Mesenteric fat pad (tissue), 1 donor: Measurements from ENCODE around the gene BRPF1. TPM values are rescaled to one million over a fixed set of nuclear protein-coding genes. Genes with fewer than 3 reads are reported as not detected.

Experiments
- DNase-seq: peaks from one replicate; pipeline ENCODE4 v3.0.0-alpha.2; 2020; ENCODE audit warnings: low spot score
- total RNA-seq: library from RNA; stranded (reverse); fragmentation: NEBNext Ultra II Directional; extraction: Animal tissue kit (Norgen Biotek cat#: 25700); gene quantifications from one replicate; pipeline ENCODE4 v1.2.1, GENCODE V29; 2021
- donor health status: DM: yes; HTN: yes; CAD: no.

Gene BRPF1
- total RNA-seq, 1 donor from 2014 or later: 18.7 TPM

DNA sequence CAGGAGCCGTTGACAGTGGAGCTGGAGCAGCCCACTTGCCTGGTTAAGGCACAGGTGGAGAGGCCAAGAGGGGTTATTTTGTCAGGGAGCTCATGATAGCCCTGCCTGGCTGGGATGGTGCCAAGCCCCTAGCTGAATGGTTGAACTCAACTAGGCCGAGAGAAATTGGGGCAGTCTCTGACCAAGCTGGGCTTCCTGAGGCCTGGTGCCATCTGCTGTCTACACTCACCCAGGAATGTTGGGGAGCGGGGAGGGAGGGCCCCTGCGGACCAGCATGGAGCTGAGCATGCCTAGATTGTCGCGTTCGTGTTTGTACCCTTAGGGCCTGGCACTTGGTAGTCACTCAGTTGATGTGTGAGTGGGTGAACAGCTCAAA, 1.2 kb downstream of the BRPF1 start:
- no peak for DNase-seq

DNA sequence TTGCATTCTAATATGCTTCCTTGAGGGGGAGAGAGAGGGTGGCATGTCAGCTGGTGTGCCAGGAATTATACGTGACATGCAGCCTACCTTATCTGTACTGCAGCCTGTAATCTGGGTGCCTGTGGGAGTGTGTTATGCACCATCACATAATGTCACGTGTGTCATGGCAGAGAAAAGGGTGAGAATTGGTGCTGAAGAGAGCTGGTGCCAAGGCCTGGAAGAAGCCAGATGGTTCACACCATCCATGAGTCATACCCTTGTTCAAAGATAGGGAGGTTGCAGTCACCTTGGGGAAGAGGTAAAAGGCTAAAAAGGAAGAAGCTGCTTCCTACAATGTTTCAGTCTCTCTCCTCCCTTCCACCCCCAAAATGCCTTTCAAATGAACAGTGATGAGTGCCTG, 5.3 kb downstream of the BRPF1 start:
- no peak for DNase-seq

DNA sequence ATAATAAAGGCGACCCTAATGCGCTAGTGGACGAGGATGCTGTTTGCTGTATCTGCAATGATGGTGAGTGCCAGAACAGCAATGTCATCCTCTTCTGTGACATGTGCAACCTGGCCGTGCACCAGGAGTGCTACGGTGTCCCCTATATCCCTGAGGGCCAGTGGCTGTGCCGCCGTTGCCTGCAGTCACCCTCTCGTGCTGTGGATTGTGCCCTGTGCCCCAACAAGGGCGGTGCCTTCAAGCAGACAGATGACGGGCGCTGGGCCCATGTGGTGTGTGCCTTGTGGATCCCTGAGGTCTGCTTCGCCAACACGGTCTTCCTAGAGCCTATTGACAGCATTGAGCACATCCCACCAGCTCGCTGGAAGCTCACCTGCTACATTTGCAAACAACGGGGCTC, 7.6 kb downstream of the BRPF1 start:
- DNase-seq: no peak

DNA sequence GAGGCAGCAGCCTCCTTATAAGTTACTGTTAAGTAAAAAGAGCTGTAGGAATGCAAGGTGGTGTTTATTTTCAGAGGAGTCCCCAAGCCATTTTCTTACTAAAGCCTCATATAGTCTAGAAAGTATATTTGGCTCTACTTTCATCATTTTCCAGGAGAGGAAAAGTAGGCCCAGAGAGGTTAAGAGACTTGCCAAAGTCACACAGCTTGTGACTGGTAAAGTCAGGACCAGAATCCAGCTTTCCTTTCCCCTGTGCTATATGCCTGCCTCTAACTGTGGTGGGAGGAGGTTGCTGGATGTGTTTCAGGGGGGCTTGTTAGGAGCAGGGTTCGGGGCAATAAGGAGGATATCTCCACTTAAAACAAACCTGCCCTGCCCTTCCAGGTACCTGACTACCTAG, 11.0 kb downstream of the BRPF1 start:
- no peak for DNase-seq

DNA sequence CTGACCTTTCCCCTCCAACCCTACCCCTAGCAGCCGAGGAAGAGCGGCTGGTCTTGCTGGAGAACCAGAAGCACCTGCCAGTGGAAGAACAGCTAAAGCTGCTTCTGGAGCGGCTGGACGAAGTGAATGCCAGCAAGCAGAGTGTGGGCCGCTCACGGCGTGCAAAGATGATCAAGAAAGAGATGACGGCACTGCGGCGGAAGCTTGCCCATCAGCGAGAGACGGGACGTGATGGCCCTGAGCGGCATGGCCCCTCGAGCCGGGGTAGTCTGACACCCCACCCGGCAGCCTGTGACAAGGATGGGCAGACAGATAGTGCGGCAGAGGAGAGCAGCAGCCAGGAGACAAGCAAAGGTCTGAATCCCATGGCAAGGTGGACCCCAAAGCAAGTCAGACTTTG, 12.0 kb downstream of the BRPF1 start:
- no peak for DNase-seq

DNA sequence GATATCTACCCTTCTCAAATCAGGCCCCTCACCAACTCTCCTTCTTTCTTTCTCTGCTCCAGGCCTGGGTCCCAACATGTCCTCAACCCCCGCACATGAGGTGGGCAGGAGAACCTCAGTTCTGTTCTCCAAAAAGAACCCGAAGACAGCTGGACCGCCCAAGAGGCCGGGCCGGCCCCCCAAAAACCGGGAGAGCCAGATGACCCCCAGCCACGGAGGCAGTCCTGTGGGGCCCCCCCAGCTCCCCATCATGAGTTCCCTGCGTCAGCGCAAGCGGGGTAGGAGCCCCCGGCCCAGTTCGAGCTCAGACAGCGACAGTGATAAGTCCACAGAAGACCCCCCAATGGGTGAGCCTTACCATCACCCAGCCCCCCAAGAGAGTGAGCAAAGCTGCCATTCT, 12.6 kb downstream of the BRPF1 start:
- DNase-seq: no peak

DNA sequence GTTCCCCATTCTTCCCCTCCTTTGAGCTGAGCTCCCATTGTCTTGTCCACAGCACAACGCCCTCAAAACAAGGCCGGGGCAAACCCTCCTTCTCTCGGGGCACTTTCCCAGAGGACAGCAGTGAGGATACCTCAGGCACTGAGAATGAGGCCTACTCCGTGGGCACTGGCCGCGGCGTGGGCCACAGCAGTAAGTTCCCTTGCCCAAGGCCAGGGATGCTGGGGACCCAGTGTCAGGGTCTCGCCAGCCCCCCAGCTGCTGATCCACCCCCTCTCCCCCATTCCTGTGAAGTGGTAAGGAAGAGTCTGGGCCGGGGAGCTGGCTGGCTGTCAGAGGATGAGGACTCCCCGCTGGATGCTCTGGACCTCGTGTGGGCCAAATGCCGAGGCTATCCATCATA, 14.0 kb downstream of the BRPF1 start:
- no peak for DNase-seq

DNA sequence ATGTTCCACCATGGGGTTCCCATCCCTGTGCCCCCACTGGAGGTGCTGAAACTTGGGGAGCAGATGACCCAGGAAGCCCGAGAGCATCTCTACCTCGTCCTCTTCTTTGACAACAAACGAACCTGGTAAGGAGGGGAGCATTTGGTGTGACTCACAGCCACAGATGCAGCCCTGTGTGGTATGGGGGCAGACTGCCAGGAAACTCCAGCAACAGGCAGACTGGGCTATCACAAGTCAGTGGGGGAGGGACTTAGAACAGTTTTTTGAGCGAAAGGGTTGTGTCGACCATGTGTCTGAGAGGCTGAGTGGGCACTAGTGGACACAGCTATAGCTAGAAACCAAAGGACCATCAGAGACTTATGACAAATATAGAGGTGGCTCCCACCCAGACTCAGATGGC, 14.8 kb downstream of the BRPF1 start:
- no peak for DNase-seq

DNA sequence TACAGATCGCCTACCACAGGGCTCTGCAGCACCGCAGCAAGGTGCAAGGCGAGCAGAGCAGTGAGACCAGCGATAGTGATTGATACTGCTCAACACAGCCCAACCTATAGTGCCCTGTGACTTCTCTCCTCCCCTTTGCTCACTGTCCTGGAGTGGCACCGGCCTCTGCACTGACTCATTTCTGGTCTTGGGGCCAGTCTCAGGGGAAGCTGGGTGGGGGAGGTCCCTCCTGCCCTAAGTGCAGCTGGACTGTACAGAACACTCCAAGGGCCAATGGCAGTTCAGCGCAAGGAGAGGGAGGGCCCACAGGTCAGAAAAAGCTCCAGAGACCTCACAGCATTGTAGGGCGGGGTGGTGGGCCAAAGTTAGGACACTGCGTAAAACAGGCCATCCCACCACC, 15.7 kb downstream of the BRPF1 start:
- DNase-seq: no peak

DNA sequence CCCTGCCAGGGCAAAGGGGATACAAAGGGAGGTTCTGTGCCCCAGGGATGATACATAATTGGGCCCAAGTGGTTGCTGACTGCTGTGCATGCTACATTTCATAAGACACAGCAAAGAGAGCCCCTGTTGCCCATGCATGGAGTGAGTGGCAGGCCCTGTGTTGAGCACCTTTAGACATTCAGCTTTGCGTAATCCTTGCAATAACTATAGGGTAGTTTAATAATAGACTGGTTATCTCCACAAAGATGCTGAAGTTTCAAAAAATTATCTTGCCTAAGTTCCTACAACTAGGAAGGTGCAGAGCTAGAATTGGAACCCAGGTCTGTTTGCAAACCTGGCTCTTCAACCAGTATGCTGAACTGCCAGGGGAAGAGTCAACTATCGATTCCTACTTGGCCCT, 16.5 kb downstream of the BRPF1 start:
- DNase-seq: no peak

DNA sequence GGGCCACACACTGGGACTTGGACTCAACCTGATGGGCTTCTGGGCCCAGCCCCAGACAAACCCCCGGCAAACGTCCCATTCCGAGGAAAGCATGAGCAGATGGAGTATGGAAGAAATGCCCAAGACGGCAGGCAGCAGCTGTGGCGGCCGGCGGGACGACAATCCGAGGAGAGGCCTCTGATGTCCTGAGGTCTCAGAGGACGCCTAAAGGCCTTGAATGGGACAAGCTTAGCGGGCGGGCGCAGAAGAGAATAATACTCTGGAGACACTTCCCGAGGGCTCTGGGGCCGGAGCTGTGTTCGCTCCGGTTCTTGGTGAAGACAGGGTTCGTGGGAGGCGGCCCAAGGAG, 17.7 kb downstream of the BRPF1 start:
- no peak for DNase-seq

DNA sequence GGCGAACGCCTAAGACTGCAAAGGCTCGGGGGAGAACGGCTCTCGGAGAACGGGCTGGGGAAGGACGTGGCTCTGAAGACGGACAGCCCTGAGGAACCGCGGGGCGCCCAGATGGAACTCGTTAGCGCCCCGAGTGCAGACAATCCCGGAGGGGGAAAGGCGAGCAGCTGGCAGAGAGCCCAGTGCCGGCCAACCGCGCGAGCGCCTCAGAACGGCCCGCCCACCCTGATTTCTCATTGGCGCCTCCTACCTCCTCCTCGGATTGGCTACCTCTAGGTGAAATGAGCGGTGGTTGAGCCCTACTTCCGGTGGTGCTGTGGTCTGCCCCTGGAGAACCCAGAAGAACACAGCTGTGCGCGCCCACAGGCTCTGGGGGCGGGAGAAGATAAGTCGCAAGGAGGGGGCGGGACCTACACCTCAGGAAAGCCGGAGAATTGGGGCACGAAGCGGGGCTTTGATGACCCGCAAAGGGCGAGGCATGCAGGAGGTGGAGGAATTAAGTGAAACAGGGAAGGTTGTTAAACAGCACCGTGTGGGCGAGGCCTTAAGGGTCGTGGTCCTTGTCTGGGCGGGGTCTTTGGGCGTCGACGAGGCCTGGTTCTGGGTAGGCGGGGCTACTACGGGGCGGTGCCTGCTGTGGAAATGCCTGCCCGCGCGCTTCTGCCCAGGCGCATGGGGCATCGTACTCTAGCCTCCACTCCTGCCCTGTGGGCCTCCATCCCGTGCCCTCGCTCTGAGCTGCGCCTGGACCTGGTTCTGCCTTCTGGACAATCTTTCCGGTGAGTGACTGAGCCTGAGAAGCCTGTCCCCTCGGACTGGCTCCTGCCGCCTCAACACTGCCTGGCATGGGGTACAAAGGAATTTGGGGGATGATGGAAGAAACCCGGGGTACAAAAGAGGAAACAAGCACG, 18.4 kb downstream of the BRPF1 start, which contains the start of gene OGG1:
Gene OGG1, plus strand, starts transcription at position 308 of the 911 bp plus-strand sequence. Its CDS starts 335 bp downstream, at position 643.
- peak; percentile 99 for DNase-seq

DNA sequence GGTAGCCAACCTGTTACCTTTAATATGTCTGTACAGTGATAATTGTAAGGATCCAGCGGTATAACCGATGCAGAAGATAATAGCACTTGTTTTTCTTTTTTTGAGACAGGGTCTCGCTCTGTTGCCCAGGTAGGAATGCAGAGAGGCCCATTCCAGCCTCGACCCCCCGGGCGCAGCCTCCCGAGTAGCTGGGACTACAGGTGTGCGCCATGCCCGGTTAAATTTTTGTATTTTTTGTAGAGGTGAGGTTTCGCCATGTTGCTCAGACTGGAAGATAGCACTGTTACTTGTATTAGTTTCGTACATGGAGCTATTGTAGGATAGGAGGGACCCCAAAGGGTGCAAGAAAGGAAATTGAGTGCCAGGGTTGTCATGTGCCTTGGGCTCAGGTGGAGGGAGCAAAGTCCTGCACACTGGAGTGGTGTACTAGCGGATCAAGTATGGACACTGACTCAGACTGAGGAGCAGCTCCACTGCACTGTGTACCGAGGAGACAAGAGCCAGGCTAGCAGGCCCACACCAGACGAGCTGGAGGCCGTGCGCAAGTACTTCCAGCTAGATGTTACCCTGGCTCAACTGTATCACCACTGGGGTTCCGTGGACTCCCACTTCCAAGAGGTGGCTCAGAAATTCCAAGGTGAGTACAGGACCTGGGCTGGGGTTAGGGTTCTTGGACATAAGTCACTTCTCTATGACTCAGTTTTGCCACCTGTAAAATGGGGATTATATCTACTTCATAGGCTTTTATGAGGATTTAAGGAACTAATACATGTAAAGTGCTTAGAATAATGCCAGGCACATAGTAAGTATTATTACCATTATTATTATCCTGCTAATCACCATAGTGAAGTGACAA, 19.2 kb downstream of the BRPF1 start:
- DNase-seq: no peak

DNA sequence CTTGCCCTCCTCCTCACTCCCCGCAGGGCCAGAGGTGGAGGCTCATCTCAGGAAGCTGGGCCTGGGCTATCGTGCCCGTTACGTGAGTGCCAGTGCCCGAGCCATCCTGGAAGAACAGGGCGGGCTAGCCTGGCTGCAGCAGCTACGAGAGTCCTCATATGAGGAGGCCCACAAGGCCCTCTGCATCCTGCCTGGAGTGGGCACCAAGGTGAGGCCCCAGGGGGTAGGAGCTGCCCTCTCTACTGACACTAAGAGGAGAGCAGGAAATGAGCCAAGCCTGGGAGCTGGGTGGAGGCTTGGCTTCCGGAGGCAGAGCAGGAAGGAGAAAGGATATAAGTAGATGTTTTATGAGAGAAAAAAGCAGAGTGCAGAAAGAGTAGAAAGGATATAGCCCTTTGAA, 23.1 kb downstream of the BRPF1 start:
- no peak for DNase-seq

DNA sequence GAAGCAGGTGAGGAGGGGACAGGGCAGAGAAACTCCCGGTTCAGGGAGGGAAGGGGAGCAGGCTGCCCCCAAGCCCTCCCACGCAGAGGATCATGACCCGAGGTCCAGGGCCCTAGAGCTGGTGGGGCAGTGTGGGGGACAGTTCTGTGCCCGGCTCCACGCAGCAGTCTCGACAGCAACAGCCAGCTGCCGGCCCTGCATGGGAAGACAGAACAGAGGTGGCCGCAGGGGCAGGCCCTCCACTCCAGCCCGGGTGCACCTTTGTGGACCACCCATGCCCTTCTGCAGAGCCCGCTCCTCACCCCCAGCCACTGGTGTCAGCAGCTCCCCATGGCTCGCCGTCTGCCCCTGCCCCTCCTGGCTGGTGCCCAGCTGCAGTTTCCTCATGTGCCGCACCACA, 25.9 kb downstream of the BRPF1 start:
- no peak for DNase-seq

DNA sequence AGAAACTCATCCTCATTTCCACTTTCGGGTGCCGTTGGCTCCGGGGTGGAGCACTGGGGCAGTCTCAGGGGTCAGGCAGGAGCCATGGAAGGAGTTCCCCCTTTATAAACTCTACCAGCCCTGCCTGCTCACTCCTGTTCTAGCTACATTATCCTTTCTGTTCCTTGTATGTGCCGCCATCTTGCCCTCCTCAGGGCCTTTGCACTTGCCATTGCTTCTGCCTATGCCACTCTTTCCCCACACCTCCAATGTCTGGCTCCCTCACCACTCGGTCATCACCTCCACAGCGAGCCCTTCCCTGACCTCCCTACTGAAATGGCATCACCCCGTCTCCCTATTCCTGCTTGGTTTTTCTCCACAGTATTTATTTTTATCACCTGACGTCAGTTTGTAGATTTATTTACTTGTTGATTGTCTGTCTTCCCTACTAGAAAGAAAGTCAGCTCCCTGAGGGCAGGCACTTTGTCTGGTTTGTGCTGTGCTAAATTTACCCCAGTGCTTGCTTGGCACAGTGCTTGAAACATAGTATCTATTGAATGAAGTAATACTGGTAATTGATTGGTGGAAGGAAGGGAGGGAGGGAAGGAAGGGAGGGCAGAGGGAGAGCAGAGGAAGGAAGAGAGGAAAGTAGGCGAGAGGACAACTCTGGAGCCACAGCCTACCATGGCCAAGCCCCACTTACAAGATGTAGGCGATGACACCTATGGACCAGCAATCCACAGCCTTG, 29.4 kb downstream of the BRPF1 start:
- DNase-seq: no peak

DNA sequence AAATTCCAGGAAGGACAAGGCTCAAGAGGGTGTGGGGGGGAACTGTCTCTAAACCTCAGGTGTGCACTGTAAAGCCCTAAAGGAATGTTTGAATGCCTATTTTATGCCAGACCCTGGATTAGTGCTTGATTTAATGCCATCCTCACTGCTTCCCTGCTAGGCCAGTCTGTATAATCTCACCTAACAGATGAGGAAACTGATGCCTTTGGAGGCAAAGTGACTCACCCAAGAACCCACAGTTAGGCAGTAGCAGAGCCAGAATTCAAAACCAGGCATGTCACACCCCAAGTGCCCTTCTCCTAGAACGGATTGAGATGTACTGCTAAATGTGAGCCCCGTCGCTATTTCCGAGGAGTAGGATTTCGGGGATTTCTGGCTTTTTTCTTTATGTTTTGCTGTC, 30.4 kb downstream of the BRPF1 start:
- DNase-seq: no peak

DNA sequence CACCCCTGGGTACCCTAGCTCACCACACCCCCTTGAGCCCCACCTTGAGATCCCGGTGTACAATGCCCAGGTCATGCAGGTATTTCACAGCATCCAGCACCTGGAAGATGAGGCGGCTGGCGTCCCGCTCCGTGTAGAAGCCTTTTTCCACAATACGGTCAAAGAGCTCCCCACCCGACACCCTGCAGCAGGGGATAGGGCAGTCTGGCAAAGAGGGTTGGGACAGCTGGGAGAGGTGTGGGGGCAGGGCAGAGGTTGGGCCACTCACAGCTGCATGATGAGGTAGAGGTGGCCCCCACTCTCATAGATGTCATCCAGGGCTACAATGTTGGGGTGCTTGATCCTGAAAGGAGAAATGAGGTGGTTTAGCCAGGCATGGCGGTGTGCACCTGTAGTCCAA, 31.3 kb downstream of the BRPF1 start:
- no peak for DNase-seq

DNA sequence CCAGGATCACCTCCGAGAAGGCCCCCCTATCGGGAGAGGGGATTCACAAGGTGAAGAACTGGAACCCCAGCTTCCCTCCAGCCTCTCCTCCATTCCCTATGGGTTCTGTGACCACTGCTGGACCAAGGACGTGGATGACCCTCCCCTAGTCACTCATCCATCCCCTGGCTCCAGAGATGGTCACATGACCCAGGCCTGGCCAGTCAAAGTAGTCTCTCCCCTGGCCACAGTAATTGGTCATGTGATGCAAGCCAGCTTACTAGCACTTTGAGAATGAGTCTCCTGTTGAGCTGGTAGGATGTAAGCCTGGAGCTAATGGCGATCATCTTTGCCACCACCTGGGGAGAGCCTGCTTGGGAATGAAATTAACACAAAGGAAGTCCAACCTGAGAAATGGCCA, 34.3 kb downstream of the BRPF1 start:
- no peak for DNase-seq

DNA sequence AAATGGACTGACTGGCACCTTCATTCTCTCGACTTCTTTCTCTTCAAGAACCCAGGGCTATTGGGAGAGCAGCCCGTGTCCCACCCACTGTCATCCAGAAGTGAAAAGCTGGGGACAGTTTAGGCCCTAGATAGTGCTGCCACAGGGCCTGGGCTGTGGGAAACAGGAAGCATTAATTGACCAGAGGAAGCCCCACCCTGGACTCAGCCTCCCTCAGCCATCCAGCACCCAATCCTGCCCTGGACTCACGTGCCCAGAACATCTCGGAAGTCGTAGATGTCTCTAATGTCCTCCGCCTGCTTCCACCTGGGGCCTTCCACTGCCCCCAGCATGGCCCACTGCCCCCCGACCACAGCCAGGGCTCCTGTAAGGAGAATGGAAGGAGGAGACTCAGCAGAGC, 35.9 kb downstream of the BRPF1 start:
- no peak for DNase-seq

DNA sequence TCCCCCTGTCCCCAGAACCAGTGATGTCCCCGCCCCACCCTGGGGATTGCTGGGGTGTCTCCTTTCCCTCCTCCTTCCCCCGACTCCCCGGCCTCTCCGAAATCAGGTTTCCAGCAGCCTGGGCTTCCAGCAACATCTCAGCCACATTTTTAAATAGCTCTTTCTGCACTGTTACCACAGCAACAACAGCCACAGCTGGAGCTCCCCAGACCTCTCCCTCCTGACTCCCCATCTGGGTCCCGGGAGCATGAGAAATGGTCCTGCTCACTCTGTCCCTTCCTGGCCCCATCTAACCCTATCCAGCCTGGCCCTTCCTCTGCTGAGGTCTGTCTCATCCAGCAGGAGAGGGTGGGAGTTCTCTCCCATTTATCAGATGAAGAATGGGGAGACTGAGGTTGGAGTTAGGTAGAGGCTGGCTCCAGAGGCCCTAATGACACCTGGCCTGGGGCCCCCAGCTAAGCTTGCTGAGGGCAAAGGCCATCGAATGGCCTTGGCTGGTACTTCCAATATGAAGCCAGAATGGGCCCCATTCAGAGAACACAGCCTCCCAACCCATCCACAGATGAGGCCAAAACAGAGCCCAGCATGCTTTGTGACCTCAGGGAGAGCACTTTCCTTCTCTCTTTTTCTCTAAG, 36.7 kb downstream of the BRPF1 start:
- DNase-seq: no peak
